CD4-positive, alpha-beta T cell treated with Interleukin-15 for 4 hours (primary cell): ENCODE measurements around the gene NPTXR.

Source experiments
- DNase-seq: peaks from one replicate; pipeline ENCODE4 v3.0.0-alpha.2; 2020; ENCODE audit warnings: low spot score

Gene NPTXR

DNA sequence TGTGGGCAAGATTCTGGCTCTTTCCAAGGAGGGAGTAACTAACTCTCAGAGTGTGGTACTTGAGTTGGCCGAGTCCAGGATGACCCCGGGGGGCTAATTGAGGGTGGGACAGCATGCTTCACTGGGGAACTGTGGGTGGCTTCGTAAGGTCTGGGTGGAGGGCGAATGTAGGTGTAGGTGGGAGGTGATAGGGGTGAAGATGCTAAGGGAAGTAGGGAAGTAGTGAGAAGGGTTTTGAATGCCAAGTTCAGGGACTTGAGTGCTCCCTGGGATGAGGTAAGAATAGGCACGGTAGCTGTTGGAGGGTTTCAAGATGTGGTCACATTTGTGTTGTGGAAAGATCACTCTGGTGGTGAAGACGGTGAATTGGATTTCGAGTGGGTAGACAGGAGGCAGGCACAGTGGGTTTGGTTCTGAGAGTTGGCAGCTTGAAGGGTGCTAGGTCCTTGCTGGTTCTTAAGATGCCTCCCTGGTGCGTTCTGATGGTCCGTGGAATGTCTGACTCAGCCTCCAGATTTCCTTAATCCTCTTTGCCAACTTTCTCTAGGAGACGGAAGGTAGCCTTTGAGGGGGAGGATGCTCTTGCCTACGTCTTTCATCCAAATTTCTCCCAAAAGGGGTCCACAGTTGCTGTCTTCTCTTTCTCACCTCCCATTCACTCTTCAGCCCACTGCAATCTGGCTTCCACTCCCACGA is 47.4 kb downstream of the NPTXR start:
- no peak for DNase-seq

DNA sequence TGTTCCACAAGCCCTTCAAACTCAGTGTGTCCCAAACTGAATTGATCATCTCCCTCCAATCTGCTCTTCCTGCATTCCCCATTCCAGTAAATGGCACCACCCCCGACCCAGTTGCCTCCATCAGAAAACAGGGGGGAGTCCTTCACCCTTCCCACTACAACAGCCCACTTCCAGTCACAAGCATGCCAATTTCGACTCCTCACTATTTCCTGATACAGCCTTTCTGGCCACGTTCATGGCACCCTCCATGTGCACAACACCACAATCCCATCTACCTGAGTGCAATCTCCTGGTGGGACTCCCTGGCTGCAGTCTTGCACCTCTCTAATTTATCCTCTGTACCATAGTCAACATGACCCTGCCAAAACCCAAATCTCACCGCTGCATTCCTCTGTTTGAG is 48.3 kb downstream of the NPTXR start:
- DNase-seq: no peak

DNA sequence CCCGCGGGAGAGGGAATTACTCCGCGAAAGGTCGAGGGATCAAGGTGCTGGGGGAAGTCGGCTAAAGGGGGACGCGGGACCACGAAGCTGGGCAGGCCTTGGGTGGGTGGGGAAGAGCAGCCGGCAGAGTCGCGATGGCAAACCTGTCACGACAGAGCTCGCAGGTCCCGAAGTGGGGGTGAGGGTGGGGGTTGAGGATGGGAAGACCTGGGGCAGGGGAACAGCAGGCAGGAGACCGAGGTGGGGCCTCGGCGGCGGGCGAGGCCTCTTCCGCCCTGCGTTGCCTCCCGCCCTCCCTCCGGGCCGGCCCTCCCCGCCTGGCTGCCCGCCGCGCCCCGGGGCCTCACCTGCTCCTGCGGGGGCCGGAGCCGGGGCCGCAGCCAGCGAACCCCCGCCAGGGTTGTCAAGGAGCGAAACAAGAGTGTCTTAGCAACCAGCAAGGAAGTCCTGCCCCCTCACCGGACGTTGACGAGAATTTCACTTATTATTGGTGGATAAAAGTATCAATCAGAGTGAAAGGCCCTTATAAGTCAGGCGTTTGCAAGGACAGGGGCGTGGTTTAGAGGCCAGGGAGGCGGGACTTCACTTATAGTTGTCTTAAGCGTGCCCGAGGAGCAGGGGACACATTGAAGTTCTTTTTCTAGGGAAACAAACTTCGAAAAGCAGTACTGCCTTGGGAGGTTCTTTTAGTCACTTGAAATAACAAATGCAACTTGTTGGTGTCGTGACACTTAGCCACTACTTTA is 49.9 kb downstream of the NPTXR start, which contains the start of gene DNAL4:
Gene DNAL4 (minus strand): TSS at position 423 of the 746 bp plus-strand sequence. CDS start 11,412 bp downstream, outside the sequence.
- DNase-seq: peak; percentile 98

DNA sequence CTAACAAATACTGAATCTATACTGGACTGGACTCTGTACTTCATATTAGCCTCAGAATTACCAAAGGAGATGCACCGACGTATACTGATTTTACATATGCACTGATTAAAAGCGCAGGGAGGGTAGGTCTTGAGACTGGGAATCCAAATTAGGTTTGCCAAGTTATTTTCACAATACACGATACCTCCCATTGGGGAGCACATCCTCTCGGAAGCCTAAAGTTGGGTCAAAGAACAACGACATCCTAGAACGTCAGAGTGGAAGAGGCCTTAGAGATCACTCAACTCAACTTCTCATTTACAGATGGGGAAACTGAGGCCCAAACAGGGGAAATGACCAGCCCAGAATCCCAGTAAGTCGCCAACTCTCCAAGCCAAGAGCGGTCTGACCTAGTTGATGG is 50.5 kb downstream of the NPTXR start:
- no peak for DNase-seq

DNA sequence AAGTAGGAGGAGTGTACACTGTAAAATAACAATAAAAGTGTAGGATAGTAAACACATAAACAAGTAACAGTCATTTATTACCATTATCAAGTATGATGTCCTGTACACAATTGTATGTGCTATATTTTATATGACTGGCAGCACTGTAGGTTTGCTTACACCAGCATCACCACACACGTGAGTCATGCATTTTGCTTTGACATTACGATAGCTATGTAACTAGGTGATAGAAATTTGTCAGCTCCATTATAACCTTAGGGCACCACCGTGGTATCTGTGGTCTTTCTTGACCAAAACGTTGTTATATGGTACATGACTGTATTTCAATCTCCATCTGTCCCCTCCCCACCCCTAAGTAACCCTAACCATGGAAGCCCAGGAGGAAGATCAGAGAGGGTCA is 51.0 kb downstream of the NPTXR start:
- DNase-seq: peak; percentile 23

DNA sequence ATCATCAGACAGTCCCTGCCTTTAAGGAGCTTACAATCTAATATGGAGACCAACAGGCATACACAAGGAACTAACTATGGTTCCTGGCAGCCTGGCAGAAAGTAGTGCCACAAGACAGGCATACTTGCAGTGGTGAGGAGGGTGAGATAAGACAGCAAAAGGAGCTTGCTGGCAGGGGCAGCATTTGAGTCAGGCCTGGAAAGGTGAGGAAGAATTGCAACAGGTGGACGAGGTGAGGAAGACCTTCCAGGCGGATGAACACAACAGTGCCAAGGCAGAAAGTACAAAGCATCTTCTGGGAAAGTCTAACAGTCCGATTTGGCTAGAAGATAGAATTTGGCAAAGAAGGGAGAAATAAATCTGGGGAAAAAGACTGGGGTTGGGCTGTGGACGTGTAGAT is 54.2 kb downstream of the NPTXR start:
- no peak for DNase-seq

- DNase-seq: no peak
These were observed 55.0 kb downstream of the NPTXR start for GRCh38 chr22:38788846-38789245.

- no peak for DNase-seq
These were observed 55.6 kb downstream of the NPTXR start for GRCh38 chr22:38788021-38788816.

GRCh38 chr22:38786631-38787030 is 57.2 kb downstream of the NPTXR start:
- DNase-seq: no peak

DNA sequence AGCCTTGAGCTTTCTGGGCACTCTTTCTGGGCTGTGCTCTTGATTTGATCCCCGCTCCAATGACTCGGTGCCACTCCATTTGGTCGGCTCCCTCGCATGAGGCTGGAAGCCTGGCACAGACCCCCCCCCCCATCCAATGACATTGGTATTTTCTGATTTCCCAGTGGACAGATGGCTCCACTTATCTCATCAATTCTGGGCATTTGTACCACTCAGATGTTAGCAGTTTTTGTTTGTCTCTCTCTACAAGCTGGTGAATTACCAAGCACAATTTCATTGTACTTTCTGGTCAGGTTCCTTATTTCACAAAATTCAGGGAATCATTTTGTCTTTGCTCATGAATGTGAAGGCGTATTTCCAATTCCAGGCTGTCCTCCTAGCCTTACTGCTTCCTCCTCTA is 59.0 kb downstream of the NPTXR start:
- DNase-seq: no peak

DNA sequence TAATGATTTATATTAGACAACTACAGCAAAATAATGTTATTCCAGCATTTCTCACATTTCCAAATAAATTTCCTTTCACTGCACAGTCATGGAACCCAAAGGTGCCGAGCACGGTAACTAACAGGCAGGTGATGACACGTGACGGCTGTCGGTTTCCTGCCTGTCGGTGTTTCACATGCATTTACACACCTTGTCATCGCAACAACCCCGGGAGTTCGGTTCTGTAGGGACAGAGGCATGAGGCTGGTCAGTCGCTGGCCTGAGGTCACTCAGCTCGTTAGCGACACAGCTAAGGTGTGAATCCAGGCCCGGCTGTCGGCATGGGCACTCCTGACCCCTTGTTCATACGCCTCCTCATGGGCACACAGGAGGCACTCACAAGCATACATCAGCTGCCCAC is 59.8 kb downstream of the NPTXR start:
- DNase-seq: no peak

DNA sequence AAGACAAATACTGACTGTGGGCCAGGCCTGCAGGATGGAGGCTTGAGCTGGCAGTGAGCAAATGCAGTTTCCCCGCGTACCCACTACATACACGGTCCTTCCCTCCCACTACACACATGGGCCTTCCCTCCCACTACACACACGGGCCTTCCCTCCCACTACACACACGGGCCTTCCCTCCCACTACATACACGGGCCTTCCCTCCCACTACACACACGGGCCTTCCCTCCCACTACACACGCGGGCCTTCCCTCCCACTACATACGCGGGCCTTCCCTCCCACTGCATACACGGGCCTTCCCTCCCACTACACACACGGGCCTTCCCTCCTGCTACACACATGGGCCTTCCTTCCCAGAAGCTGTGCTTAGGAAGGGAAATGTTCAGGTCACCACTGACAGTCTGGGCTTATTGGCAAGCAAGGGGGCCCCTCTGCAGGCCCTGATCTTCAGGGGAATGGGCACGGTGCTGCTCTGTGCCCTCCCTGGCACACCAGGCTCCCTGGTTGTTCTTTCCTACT is 60.7 kb downstream of the NPTXR start:
- DNase-seq: no peak

DNA sequence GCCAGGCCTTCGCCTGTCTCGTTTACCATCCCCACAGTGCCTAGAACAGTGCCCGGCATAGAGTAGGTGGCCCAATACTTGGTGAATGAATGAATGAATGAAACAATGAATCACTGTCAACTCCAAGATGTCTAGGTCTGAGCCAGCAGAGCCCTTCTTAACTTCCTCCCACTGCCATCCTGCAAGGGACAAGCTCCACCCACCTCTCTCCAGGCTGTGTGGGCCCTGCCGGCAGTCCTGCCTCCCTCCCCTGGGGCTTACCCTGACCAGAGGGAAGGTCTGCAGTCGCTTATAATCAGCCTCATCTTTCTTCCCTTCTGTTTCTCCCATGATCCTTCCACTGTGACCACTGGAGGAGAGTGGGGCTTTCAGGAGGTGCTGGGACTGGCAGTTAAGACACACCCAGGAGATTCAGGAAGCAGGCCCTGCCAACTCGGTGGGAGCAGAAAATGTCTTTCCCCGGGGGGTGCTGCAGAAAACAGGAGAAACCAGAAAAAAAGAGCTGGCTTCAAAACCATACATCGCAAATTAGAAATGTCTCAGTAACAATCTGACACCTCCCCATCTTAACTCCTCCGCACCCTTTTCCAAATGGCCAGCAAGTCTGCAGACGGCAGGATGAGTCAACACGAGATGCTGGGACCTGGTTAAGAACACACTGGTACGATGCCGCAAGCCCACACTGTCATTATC is 61.3 kb downstream of the NPTXR start:
- no peak for DNase-seq

DNA sequence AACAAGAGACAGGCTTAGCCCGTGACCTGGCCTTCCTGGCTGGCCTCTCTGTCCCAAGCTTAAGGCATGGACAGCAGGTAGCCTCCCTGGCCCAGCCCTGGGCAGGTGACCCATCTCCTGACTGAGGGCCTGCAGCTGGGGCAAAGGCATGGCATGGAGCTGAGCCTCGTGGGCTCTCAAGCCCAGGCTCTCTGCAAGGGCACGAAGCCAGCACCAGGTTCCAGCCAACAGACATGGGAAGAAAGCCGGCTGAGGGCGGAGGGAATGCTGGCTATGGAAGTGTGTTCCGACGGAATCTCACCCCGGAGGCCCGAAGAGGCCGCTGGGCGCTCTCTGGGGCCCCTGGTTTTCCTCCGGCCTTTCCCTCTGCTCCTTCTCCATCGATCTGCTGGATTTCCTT is 62.8 kb downstream of the NPTXR start:
- DNase-seq: no peak

- no peak for DNase-seq
These were observed 66.6 kb downstream of the NPTXR start for GRCh38 chr22:38777087-38777671.

DNA sequence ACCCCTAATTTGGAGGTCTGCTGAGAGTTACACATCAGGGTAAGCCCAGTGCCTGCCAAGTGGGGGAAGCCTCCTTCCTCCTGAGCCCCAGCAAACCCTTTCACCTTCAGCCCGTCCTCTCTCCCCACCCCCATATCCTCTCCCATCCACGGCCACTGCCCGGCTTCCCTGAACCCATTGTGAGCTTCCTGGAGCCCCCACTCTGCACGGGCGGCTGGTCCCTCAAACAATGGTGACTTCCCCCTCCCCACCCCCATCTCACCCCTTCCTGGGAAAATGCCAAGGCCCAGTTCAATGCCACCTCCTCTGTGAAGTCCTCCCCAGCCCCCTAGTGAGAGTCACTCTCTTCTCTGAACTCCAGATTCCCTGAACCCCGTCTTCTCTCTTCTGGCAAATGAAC is 67.7 kb downstream of the NPTXR start:
- DNase-seq: no peak

- DNase-seq: no peak
These were observed 68.2 kb downstream of the NPTXR start for GRCh38 chr22:38775656-38776055.

DNA sequence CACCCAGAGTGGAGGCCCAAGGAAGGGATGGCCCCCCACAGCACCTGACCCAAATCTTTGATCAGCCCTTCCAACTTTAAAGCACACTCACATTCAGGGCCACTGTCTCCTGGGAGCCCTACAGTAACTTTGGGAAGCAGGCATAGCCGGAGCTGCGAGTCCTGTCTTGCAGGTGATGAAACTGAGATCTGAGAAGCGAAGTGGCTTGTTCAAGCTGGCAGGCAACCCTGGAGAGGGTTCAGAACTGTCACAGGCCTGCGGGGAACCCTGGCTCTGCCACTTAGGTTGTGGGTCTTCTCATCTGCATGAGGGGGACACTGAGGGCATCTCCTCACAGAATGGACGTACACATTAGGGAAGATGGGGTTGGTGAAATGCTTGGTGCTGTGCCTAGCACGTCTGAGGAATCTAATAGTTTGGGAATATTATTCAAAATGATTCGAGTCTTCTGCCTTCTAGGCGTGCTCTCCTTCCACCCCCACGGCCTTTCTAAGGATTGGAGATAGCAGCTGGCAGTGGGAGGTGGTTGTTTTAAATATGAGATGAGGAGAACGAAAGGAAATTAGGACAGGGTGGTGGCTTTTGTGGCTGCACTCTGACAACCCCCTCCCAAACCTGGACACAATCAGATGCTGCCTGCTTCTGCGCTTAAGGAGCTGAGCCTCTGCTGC is 69.2 kb downstream of the NPTXR start:
- no peak for DNase-seq

DNA sequence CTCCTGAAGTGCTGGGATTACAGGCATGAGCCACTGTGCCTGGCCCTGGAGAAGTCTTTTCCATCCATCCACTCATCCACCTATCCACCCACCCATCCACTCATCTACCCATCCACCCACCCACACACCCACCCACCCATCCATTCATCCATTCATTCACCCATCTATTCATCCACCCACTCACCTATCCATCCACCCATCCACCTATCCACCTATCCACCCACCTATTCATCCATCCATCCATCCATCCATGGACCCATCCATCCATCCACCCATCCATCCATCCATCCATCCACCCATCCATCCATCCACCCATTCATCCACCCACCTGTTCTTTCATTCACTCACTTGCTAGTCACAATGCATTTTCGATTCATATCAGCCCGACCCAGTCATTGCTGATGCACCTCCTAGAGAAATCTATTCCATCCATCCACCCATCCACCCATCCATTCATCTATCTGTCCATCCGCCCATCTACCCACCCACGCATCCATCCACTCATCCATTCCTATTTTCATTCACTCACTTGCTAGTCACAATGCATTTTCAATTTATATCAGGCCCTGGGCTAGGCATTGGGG is 70.4 kb downstream of the NPTXR start:
- no peak for DNase-seq

DNA sequence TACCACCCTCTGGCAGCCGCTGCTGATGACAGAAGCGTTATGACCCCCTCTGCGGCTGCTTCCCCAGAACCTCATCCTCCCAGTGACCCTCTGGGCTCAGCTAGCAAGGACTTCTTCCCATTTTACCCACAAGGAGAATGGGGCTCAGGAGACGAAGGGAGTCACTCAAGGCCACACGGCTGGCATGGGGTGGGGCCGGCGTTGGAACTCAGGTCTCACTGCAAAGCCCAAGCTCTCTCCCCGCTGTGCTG is 71.3 kb downstream of the NPTXR start:
- DNase-seq: no peak
